T-helper 2 cell treated with Interferon-gamma antibody and Interleukin-4, amounts not matched to agents 5 μg/mL and 100 μg/mL, for 36 hours (primary cell): ENCODE measurements around the gene TAF6L.
"Not testable (repeated sequence)": the region's sequence is repeated elsewhere in the genome, so short reads cannot be mapped to it uniquely, and the experiment has no call there.

Source experiments
- DNase-seq: peaks from one replicate; pipeline ENCODE4 v3.0.0; 2021; ENCODE audit warnings: low spot score
- H3K27ac Mint-ChIP-seq: one replicate; pipeline ENCODE4 v1.8.0; 2021; ENCODE audit warnings: mild to moderate bottlenecking, mixed read lengths
- H3K27me3 Mint-ChIP-seq: one replicate; pipeline ENCODE4 v1.8.0; 2021; ENCODE audit warnings: low read depth, mixed read lengths
- H3K36me3 Mint-ChIP-seq: one replicate; pipeline ENCODE4 v1.8.0; 2021; ENCODE audit warnings: low read depth, mixed read lengths
- H3K4me1 Mint-ChIP-seq: one replicate; pipeline ENCODE4 v1.8.0; 2021; ENCODE audit warnings: low read depth, mixed read lengths
- H3K4me3 Mint-ChIP-seq: one replicate; pipeline ENCODE4 v1.8.0; 2022; ENCODE audit warnings: mild to moderate bottlenecking, moderate library complexity, mixed read lengths
- H3K9me3 Mint-ChIP-seq: one replicate; pipeline ENCODE4 v1.8.0; 2021; ENCODE audit warnings: mixed read lengths

The TAF6L gene

DNA sequence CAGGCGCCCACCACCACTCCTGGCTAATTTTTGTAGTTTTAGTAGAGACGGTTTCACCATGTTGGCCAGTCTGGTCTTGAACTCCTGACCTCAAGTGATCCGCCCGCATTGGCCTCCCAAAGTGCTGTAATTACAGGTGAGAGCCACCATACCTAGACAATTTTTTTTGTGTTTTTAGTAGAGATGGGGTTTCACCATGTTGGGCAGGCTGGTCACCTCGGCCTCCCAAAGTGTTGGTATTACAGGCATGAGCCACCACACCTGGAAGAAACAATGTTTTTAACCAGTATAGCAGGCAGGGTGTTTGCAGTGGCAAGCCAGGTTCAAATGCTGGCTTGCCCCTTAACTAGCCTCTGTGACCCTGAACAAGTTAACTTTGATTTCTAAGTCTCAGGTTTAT, 21.3 kb upstream of the TAF6L start:
- H3K27me3 Mint-ChIP-seq, DNase-seq, H3K27ac Mint-ChIP-seq, H3K4me1 Mint-ChIP-seq, H3K4me3 Mint-ChIP-seq, H3K9me3 Mint-ChIP-seq: not testable (repeated sequence)
- H3K36me3 Mint-ChIP-seq, result peaks cover 12% of the 10 kb centered on the region

GRCh38 chr11:62752177-62752785, 18.9 kb upstream of the TAF6L start:
- Mint-ChIP-seq H3K9me3 (no peaks in the 10 kb centered on the region), H3K27ac (no peak overlapping the region)

GRCh38 chr11:62752994-62753735, 18.0 kb upstream of the TAF6L start:
- Mint-ChIP-seq H3K36me3 (peaks cover 12% of the 10 kb centered on the region), H3K27ac (peak overlapping the region; percentile 95), H3K9me3 (no peaks in the 10 kb centered on the region), H3K27me3 (no peaks in the 10 kb centered on the region), H3K4me1 (peaks cover 11% of the 10 kb centered on the region), H3K4me3 (peak overlapping the region; percentile 95)
- DNase-seq, result no peak

More at GRCh38 chr11:62752177-62752785, 18.9 kb upstream of the TAF6L start:
- H3K27me3 Mint-ChIP-seq, result no peaks in the 10 kb centered on the region
- H3K4me1 Mint-ChIP-seq, result peaks cover 10% of the 10 kb centered on the region
- DNase-seq, result no peak
- peaks cover 12% of the 10 kb centered on the region for H3K36me3 Mint-ChIP-seq
- peak overlapping the region; percentile 95 for H3K4me3 Mint-ChIP-seq

- Mint-ChIP-seq H3K27ac (peak within 1 kb of the TSS; percentile 95), H3K9me3 (no peaks in the 10 kb centered on the region), H3K27me3 (no peaks in the 10 kb centered on the region), H3K36me3 (peaks cover 12% of the 10 kb centered on the region), H3K4me1 (peaks cover 11% of the 10 kb centered on the region), H3K4me3 (peak within 1 kb of the TSS; percentile 95)
- DNase-seq, result peak; percentile 96
Observed at GRCh38 chr11:62753736-62754603, 17.2 kb upstream of the TAF6L start, which contains the start of gene ZBTB3. ZBTB3 (minus strand) TSS chr11:62754160; CDS start chr11:62753664, 496 bp downstream.

DNA sequence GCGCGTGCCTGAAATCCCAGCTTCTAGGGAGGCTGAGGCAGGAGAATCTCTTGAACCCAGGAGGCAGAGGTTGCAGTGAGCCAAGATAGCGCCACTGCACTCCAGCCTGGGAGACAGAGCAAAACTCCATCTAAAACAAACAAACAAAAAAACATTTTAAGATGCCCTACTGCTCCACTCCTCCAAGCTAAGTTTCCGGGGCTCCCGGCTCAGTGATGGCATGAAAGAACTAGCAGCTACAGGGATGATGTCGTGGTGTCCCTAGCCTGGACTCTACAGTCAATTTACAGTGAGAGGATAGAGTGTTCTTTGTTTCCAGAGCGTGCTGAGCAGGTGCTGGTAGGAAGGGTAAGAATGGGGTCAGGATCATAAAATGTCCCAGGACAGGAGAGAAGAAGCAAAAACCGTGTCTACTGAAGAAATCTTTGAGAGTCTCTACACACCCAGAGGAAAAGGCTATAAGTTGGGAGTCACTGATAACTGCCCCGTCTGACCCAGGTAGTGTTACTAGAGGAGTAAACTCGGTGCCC, 16.0 kb upstream of the TAF6L start:
- Mint-ChIP-seq H3K4me3 (peak overlapping the region; percentile 44), H3K27ac (peak overlapping the region; percentile 39)

GRCh38 chr11:62757846-62758788, 13.1 kb upstream of the TAF6L start:
- Mint-ChIP-seq H3K9me3 (no peaks in the 10 kb centered on the region), H3K27ac (no peak overlapping the region), H3K4me1 (peaks cover 14% of the 10 kb centered on the region), H3K27me3 (no peaks in the 10 kb centered on the region), H3K4me3 (no peak overlapping the region), H3K36me3 (peaks cover 5% of the 10 kb centered on the region)
- no peak for DNase-seq

More for the DNA sequence above, 16.0 kb upstream of the TAF6L start:
- H3K36me3 Mint-ChIP-seq, result peaks cover 9% of the 10 kb centered on the region
- DNase-seq, result no peak
- peaks cover 11% of the 10 kb centered on the region for H3K4me1 Mint-ChIP-seq
- H3K27me3 Mint-ChIP-seq, result no peaks in the 10 kb centered on the region
- H3K9me3 Mint-ChIP-seq, result no peaks in the 10 kb centered on the region

DNA sequence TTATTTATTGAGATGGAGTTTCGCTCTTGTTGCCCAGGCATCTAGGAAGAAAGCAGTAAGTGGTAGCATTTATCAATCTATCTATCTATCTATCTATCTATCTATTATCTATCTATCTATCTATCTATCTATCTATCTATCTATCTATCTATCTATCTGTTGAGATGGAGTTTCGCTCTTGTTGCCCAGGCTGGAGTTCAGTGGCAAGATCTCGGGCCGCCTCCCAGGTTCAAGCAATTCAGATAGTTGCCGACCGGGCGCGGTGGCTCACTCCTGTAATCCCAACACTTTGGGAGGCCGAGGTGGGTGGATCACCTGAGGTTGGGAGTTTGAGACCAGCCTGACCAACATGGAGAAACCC, 10.3 kb upstream of the TAF6L start:
- Mint-ChIP-seq H3K27ac (peak overlapping the region; percentile 62), H3K4me1 (peaks cover 13% of the 10 kb centered on the region), H3K36me3 (peaks cover 17% of the 10 kb centered on the region), H3K4me3 (peak overlapping the region; percentile 94)
- not testable (repeated sequence) for H3K27me3 Mint-ChIP-seq, DNase-seq, H3K9me3 Mint-ChIP-seq

GRCh38 chr11:62770778-62771143, 435 bp upstream of the TAF6L start:
- Mint-ChIP-seq H3K27me3 (no peaks in the 10 kb centered on the region), H3K4me1 (peaks cover 22% of the 10 kb centered on the region), H3K4me3 (peak overlapping the region; percentile 92), H3K9me3 (no peaks in the 10 kb centered on the region), H3K36me3 (peaks cover 12% of the 10 kb centered on the region), H3K27ac (peak overlapping the region; percentile 94)
- no peak for DNase-seq

DNA sequence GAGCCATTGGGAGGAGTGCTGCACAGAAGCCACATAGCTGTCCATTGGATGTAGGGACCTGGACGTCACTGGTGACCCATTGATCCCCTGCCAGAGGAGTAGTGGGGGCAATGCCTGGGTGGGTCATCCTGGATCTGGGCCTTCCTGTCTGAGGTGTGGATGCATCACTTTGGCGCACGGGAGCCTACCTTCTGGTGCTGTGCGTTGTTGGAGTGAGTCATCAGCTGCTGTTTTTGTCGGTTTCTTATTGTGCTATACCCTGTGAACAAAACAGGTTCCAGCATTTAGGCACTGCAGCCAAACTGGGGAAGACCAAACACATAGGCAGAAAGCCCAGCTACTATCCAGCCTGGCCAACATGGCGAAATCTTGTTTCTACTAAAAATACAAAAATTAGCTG, 3.2 kb downstream of the TAF6L start:
- Mint-ChIP-seq H3K27me3 (no peaks in the 10 kb centered on the region), H3K9me3 (no peaks in the 10 kb centered on the region), H3K4me3 (no peak overlapping the region), H3K36me3 (peaks cover 26% of the 10 kb centered on the region), H3K27ac (no peak overlapping the region), H3K4me1 (peaks cover 30% of the 10 kb centered on the region)
- no peak for DNase-seq

GRCh38 chr11:62775646-62776045, 4.5 kb downstream of the TAF6L start:
- peaks cover 19% of the 10 kb centered on the region for H3K4me1 Mint-ChIP-seq
- no peak overlapping the region for H3K27ac Mint-ChIP-seq
- H3K9me3 Mint-ChIP-seq, result no peaks in the 10 kb centered on the region
- no peak overlapping the region for H3K4me3 Mint-ChIP-seq
- no peak for DNase-seq
- peaks cover 22% of the 10 kb centered on the region for H3K36me3 Mint-ChIP-seq
- H3K27me3 Mint-ChIP-seq, result no peaks in the 10 kb centered on the region

GRCh38 chr11:62777389-62777788, 6.2 kb downstream of the TAF6L start:
- no peaks in the 10 kb centered on the region for H3K27me3 Mint-ChIP-seq
- H3K4me3 Mint-ChIP-seq, result no peak overlapping the region
- H3K27ac Mint-ChIP-seq, result peak overlapping the region; percentile 46
- no peak for DNase-seq
- H3K9me3 Mint-ChIP-seq, result no peaks in the 10 kb centered on the region
- peaks cover 22% of the 10 kb centered on the region for H3K36me3 Mint-ChIP-seq
- H3K4me1 Mint-ChIP-seq, result peaks cover 11% of the 10 kb centered on the region

GRCh38 chr11:62778441-62778840, 7.2 kb downstream of the TAF6L start:
- peaks cover 22% of the 10 kb centered on the region for H3K36me3 Mint-ChIP-seq
- DNase-seq, result no peak
- no peak overlapping the region for H3K4me3 Mint-ChIP-seq
- no peaks in the 10 kb centered on the region for H3K9me3 Mint-ChIP-seq
- peaks cover 11% of the 10 kb centered on the region for H3K4me1 Mint-ChIP-seq
- H3K27me3 Mint-ChIP-seq, result no peaks in the 10 kb centered on the region
- H3K27ac Mint-ChIP-seq, result peak overlapping the region; percentile 41

DNA sequence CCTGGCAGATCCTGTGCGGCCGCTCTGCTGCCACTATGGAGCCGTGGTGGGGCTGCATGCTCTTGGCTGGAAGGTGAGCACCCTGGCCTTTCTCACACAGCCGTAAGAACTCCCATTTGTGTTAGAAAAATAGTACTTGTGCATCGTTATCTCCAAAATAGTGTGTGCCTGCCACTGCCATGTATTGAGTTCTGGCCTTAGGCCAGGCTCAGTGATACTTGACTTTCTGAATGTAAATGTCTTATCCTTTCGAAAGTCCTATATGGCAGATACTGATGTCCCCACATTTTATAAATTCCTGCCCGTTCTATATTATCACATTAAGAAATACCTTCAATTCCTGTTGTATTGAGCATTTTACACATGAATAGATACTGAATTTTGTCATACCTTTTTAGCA, 11.6 kb downstream of the TAF6L start:
- no peak overlapping the region for H3K4me3 Mint-ChIP-seq
- no peak for DNase-seq
- no peaks in the 10 kb centered on the region for H3K9me3 Mint-ChIP-seq
- peaks cover 18% of the 10 kb centered on the region for H3K36me3 Mint-ChIP-seq
- H3K4me1 Mint-ChIP-seq, result peaks cover 14% of the 10 kb centered on the region
- no peaks in the 10 kb centered on the region for H3K27me3 Mint-ChIP-seq
- no peak overlapping the region for H3K27ac Mint-ChIP-seq
